CD4-positive, alpha-beta T cell treated with Interleukin-1 beta for 1 hour (primary cell): ENCODE data around the gene LRIT1.

Source experiments
- DNase-seq, 2 donors: peaks; one replicate each; pipeline ENCODE4 v3.0.0-alpha.2; 2020 to 2022

LRIT1 gene

GRCh38 chr10:84214046-84214572, 27.2 kb downstream of the LRIT1 start:
- DNase-seq = no peak

- DNase-seq = no peak
These were observed 28.3 kb downstream of the LRIT1 start for GRCh38 chr10:84213076-84213475.

- DNase-seq = no peak
These were observed 29.3 kb downstream of the LRIT1 start for GRCh38 chr10:84212014-84212413.

GRCh38 chr10:84211566-84211965, 29.8 kb downstream of the LRIT1 start:
- DNase-seq = no peak

GRCh38 chr10:84208023-84208422, 33.3 kb downstream of the LRIT1 start:
- DNase-seq = no peak

- DNase-seq = no peak
These were observed 35.4 kb downstream of the LRIT1 start for GRCh38 chr10:84205853-84206525.

GRCh38 chr10:84205049-84205852, 36.1 kb downstream of the LRIT1 start:
- peak; percentile 58 to 60 for DNase-seq

- DNase-seq = no peak
These were observed 36.7 kb downstream of the LRIT1 start for GRCh38 chr10:84204610-84205009.

GRCh38 chr10:84204122-84204521, 37.2 kb downstream of the LRIT1 start:
- no peak for DNase-seq

GRCh38 chr10:84202349-84202748, 39.0 kb downstream of the LRIT1 start:
- no peak for DNase-seq

GRCh38 chr10:84201682-84202081, 39.7 kb downstream of the LRIT1 start:
- DNase-seq = no peak

GRCh38 chr10:84201244-84201606, 40.1 kb downstream of the LRIT1 start:
- DNase-seq = no peak

GRCh38 chr10:84200537-84201243, 40.7 kb downstream of the LRIT1 start:
- no peak for DNase-seq

- no peak for DNase-seq
These were observed 43.0 kb downstream of the LRIT1 start for GRCh38 chr10:84198206-84198915.

GRCh38 chr10:84197643-84198042, 43.7 kb downstream of the LRIT1 start:
- DNase-seq = no peak

- no peak for DNase-seq
These were observed 44.4 kb downstream of the LRIT1 start for GRCh38 chr10:84196941-84197340.

- DNase-seq = no peak
These were observed 45.3 kb downstream of the LRIT1 start for GRCh38 chr10:84196083-84196482.

- DNase-seq = no peak
These were observed 46.1 kb downstream of the LRIT1 start for GRCh38 chr10:84195044-84195830.

GRCh38 chr10:84194424-84195043, 46.8 kb downstream of the LRIT1 start, which contains the start of gene CDHR1:
TSS of gene CDHR1 (plus strand) at chr10:84194537. CDS start at chr10:84194761, 224 bp downstream.
- peak; percentile 62 to 63 for DNase-seq

GRCh38 chr10:84193846-84194423, 47.4 kb downstream of the LRIT1 start:
- DNase-seq = no peak

- no peak for DNase-seq
These were observed 48.0 kb downstream of the LRIT1 start for GRCh38 chr10:84193327-84193726.
